RWPE1 (cell line): Measurements from ENCODE around the gene GRID1.
A peak's percentile ranks its signal among the peaks of the same experiment; 100 is the strongest.

Experiments
- CTCF ChIA-PET: fragments of 350-600 bp; sonication (Branson Sonifier 250); formaldehyde crosslinking; extraction: SDS; loops from one replicate; lab custom pipeline; 2021; lab: Yijun Ruan, JAX
- POLR2A ChIA-PET: fragments of 400-600 bp; formaldehyde crosslinking; extraction: SDS; loops from one replicate; lab custom pipeline; 2020; ENCODE audit warnings: antibody characterized with exemption; ENCODE audit not compliant: low non-redundant PET; lab: Yijun Ruan, JAX
- DNase-seq: peaks from one replicate; pipeline ENCODE4 v3.0.0; 2012; ENCODE audit warnings: low spot score
- H3K27ac ChIP-seq: fragments of 450-650 bp; 2 replicates; pipeline ENCODE4 v1.5.1; 2017
- CTCF ChIP-seq: fragments of 450-650 bp; conservative IDR thresholded peaks from 2 replicates; pipeline ENCODE4 v1.5.1; 2017; ENCODE audit warnings: low read depth, mild to moderate bottlenecking

GRID1 gene

DNA sequence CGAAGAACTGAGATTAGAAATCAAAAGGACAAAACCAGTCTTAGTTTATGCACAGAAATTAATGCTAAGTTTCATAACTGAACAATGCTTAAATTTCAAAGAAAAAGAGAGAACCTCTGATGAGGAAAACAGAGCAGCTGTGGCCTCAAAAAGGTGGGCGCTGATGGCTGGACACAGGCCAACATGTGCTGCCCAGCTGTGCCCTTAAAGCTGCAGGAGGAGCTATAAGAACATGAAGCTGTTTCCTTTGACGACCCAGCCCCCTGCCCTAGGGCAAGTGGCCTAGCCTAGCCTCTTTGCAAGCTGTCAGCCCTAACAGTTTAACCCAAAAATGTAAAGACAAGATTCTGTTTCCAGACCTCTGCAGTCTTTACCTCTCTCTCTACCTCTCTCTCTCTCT lies 107.7 kb downstream of the GRID1 start:
- H3K27ac ChIP-seq: no peak overlapping the region
- ChIA-PET CTCF (interaction anchor here (0.5 to 0.7 kb wide), 2 partner anchors 78 to 98 kb away, joined by 3 to 6 read pairs; no protein-coding TSS in a partner anchor), POLR2A (no interaction called here)
- no peak for TF ChIP-seq CTCF
- DNase-seq: no peak

GRCh38 chr10:86258499-86258898 lies 108.1 kb downstream of the GRID1 start:
- no peak overlapping the region for H3K27ac ChIP-seq
- POLR2A ChIA-PET: no interaction called here
- CTCF ChIA-PET: interaction anchor here (0.5 to 0.7 kb wide), 2 partner anchors 77 to 97 kb away, joined by 3 to 6 read pairs; no protein-coding TSS in a partner anchor
- no peak for DNase-seq
- no peak for TF ChIP-seq CTCF

DNA sequence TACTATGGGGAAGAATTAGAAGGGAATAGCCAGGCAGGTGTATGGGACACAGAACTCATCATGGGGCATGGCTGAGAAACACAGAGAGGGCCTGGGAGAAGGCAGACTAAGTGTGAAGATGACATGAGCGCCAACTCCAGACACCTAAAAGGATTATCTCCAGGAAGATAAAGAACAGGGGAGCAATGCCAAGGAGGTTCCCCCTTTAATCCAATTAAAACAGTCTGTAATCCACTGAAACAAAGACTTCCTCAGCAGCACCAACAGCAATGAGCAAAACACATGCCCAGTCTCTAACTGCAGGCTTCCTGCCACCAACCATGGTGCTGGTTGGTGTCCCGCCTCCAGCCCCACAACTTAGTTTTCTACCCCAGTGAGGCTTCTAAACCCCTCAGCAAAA lies 108.9 kb downstream of the GRID1 start:
- CTCF ChIA-PET: no interaction called here
- H3K27ac ChIP-seq: no peak overlapping the region
- POLR2A ChIA-PET: no interaction called here
- no peak for DNase-seq
- TF ChIP-seq CTCF: no peak

GRCh38 chr10:86256690-86257315 lies 109.8 kb downstream of the GRID1 start:
- no peak for TF ChIP-seq CTCF
- DNase-seq: no peak
- ChIA-PET CTCF (no interaction called here), POLR2A (no interaction called here)
- no peak overlapping the region for H3K27ac ChIP-seq

DNA sequence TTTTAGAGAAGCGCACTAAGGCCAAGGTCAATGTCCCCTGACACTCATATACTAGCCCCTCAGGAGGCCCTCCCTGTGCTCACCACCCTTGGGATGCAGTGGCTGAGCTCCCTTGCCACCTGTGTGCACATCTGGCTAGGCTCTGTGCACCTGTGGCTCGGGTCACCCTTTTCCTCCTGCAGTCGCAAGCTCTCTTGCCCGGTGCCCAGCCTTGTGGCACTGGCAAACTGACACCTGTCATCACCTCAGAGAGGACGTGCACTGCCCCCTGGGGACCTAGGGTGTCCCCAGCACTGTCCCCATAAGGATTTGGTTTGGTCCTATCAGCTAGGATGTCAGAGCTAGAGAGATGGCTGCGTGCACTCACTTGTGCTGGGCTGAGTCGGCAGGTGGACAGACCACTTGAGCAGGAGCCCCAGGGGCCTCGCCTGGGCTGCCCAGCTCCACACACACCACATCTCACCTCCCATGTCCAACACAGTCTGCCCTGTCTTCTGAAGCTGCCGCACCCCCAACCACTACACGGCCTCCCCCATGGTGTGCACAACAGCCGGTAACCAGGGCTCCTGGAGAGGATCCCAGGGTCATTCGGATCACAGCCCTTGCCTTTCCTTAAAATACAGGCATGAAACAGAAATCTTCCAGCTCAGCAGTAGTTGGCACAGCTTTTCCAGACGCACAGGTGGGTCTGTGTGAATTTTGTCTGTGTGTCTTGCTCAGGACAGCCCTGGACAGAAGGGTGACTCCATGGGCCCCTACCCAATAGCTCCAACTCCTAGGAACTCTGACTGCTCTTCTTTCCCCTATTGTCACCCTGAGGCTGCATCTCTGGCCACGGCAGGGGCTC lies 111.0 kb downstream of the GRID1 start:
- H3K27ac ChIP-seq: no peak overlapping the region
- CTCF ChIA-PET: interaction anchor here (0.6 kb wide), 1 partner anchor 25 kb away, joined by 3 read pairs; no protein-coding TSS in a partner anchor
- POLR2A ChIA-PET: no interaction called here
- no peak for TF ChIP-seq CTCF
- no peak for DNase-seq

DNA sequence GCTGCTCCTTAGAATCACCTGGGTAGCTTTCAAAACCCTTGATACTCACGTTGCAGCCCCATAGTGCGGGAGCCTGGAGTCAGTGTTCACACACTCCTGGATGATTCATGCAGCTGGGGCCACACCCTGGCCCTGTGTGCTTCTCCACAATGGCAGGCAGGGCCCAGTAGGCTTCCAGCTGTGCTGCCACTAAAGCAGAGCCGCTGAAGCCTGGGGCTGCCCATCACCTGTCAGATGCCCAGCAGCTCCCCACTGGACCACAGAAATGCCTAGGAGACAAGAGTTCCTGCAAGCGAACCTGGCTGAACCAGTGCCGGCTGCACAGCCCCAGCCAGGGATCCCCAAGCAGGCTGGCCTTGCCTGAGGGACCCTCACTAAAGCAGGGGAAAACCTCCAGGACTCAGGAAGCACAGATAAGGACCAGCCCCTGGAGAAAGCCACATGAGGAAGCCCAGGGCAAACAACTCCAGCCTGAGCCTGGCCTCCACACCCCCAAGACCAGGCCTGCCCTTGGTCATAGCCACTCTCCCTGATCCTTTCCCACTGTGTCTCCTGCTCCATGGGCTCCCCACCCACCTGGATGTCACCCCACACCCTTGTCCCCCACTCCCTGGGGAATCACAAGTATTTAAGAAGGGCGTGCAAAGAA lies 111.9 kb downstream of the GRID1 start:
- ChIA-PET POLR2A (no interaction called here), CTCF (interaction anchor here (0.7 kb wide), 1 partner anchor 113 kb away, joined by 4 read pairs; no protein-coding TSS in a partner anchor)
- no peak for TF ChIP-seq CTCF
- H3K27ac ChIP-seq: no peak overlapping the region
- DNase-seq: peak; percentile 53
